B cell (primary cell): ENCODE results near the gene ATG4A. TPM values are rescaled to one million over a fixed set of nuclear protein-coding genes. Genes with fewer than 3 reads are reported as not detected.

Experiments
- ATAC-seq: fragments of 200-7000 bp; cut with Tn5 transposase; one replicate; pipeline ENCODE4 v1.10.0; 2021; ENCODE audit warnings: low read depth, mild to moderate bottlenecking, moderate number of reproducible peaks, moderate library complexity
- CTCF ChIA-PET: fragments of 350-600 bp; sonication (Branson Sonifier 250); formaldehyde crosslinking; loops from one replicate; lab custom pipeline; 2021; ENCODE audit warnings: antibody characterized with exemption, inconsistent platforms; lab: Charles Lee
- POLR2A ChIA-PET: fragments of 350-600 bp; sonication (Branson Sonifier 250); formaldehyde crosslinking; loops from one replicate; lab custom pipeline; 2021; ENCODE audit warnings: antibody characterized with exemption; lab: Charles Lee
- DNase-seq: peaks from one replicate; pipeline ENCODE4 v3.0.0; 2013
- H2AFZ ChIP-seq: 2 replicates; pipeline ENCODE4 v1.6.1; 2012; ENCODE audit warnings: mild to moderate bottlenecking, low read depth, low read length; ENCODE audit not compliant: insufficient read depth, poor library complexity, severe bottlenecking
- H3K27ac ChIP-seq, 2 donors: 1 replicate in 1 of 2; 2 replicates in 1 of 2; pipeline ENCODE4 v1.5.1; 2012 to 2013; ENCODE audit warnings: low read length in 2 of 2, mild to moderate bottlenecking in 2 of 2, moderate library complexity in 1 of 2
- H3K27me3 ChIP-seq, 4 experiments: fragments of 200-600 bp in 1 of 4; sonication (generic) in 1 of 4; replicated peaks in 1 of 4; 1 replicate in 2 of 4; 2 replicates in 2 of 4; pipeline versions ENCODE4 v1.6.1 to v1.7.0; 2013 to 2016; ENCODE audit warnings: low read length in 3 of 4, mild to moderate bottlenecking in 2 of 4, mixed read lengths in 1 of 4, moderate library complexity in 1 of 4; ENCODE audit not compliant: insufficient read depth in 4 of 4, control insufficient read depth in 3 of 4; ENCODE audit errors: control extremely low read depth in 1 of 4
- H3K36me3 ChIP-seq, 2 experiments: replicated peaks in 1 of 2; 1 replicate in 1 of 2; 2 replicates in 1 of 2; pipeline versions ENCODE4 v1.6.1 to v1.7.1; 2013; ENCODE audit warnings: low read length in 1 of 2; ENCODE audit not compliant: insufficient read depth in 2 of 2, control insufficient read depth in 1 of 2; ENCODE audit errors: control extremely low read depth in 1 of 2, extremely low read depth in 1 of 2
- H3K4me1 ChIP-seq, 2 donors: fragments of 200-600 bp in 1 of 2; sonication (generic) in 1 of 2; 1 replicate in 1 of 2; 2 replicates in 1 of 2; pipeline versions ENCODE4 v1.5.1 to v1.6.1; 2013 to 2017; ENCODE audit warnings: low read length in 2 of 2; ENCODE audit not compliant: control insufficient read depth in 2 of 2, insufficient read depth in 2 of 2
- H3K4me2 ChIP-seq: replicated peaks from 2 replicates; pipeline ENCODE3; 2012; ENCODE audit warnings: mild to moderate bottlenecking, low read depth, low read length; ENCODE audit not compliant: poor library complexity, severe bottlenecking
- H3K4me3 ChIP-seq, 5 experiments: fragments of 200-600 bp in 1 of 5; sonication (generic) in 1 of 5; 1 replicate in 3 of 5; 2 replicates in 2 of 5; pipeline versions ENCODE4 v1.5.1 to v1.7.0; 2011 to 2016; ENCODE audit warnings: low read length in 4 of 5, mild to moderate bottlenecking in 4 of 5, low read depth in 2 of 5, control low read depth in 1 of 5, moderate library complexity in 1 of 5; ENCODE audit not compliant: insufficient read depth in 1 of 5; ENCODE audit errors: control extremely low read depth in 1 of 5, extremely low read depth in 1 of 5
- H3K79me2 ChIP-seq: fragments of 200-600 bp; sonication (generic); one replicate; pipeline ENCODE4 v1.6.0; 2016; ENCODE audit warnings: low read length; ENCODE audit not compliant: control insufficient read depth, insufficient read depth
- H3K9ac ChIP-seq: fragments of 200-600 bp; sonication (generic); 2 replicates; pipeline ENCODE4 v1.6.1; 2017; ENCODE audit warnings: mild to moderate bottlenecking, low read length, moderate library complexity
- H3K9me3 ChIP-seq, 3 donors: one replicate each; pipeline versions ENCODE4 v1.6.1 to v1.7.1; 2013; ENCODE audit warnings: low read length in 2 of 3; ENCODE audit not compliant: control insufficient read depth in 2 of 3, insufficient read depth in 1 of 3; ENCODE audit errors: control extremely low read depth in 1 of 3
- H4K20me1 ChIP-seq: 2 replicates; pipeline ENCODE4 v1.6.0; 2012; ENCODE audit warnings: mild to moderate bottlenecking, low read length; ENCODE audit not compliant: insufficient read depth, control insufficient read depth, poor library complexity, severe bottlenecking
- H3K27ac Mint-ChIP-seq: one replicate; pipeline ENCODE4 v1.8.0; 2021; ENCODE audit warnings: mixed read lengths
- H3K27me3 Mint-ChIP-seq: one replicate; pipeline ENCODE4 v1.8.0; 2021; ENCODE audit warnings: mixed read lengths
- H3K4me1 Mint-ChIP-seq: one replicate; pipeline ENCODE4 v1.8.0; 2021; ENCODE audit warnings: mixed read lengths
- H3K4me3 Mint-ChIP-seq: one replicate; pipeline ENCODE4 v1.8.0; 2021; ENCODE audit warnings: mixed read lengths
- H3K9me3 Mint-ChIP-seq: one replicate; pipeline ENCODE4 v1.8.0; 2022; ENCODE audit warnings: mixed read lengths; ENCODE audit not compliant: insufficient read depth
- CTCF ChIP-seq: fragments of 200-600 bp; IDR thresholded peaks from one replicate; pipeline ENCODE4 v1.8.0; 2022; ENCODE audit warnings: antibody characterized with exemption, mild to moderate bottlenecking
- EZH2 ChIP-seq: IDR thresholded peaks from 2 replicates; pipeline ENCODE4 v1.6.1; 2012; ENCODE audit warnings: borderline replicate concordance, low read depth, mild to moderate bottlenecking, moderate library complexity, low read length; ENCODE audit not compliant: insufficient read depth, poor library complexity, severe bottlenecking
- WGBS: methylation state at CpG from one replicate; pipeline ENCODE4 v1.1.5; 2013; ENCODE audit warnings: missing lambda C conversion rate; ENCODE audit not compliant: insufficient coverage; 5-methylcytosine and 5-hydroxymethylcytosine counted together
- intact Hi-C: fragments of 100-400 bp; cut with micrococcal nuclease; formaldehyde crosslinking; loops from one replicate; pipeline ENCODE4 v1.10.0; 2022
- polyA plus RNA-seq: library from polyadenylated mRNA; depleted of rRNA; stranded (reverse); fragments of >200 nt; gene quantifications from 2 replicates; pipeline ENCODE4 v1.2.3, GENCODE V29; 2012
- total RNA-seq, 2 donors: library from RNA; stranded (reverse); fragments of 120-200 nt in 1 of 2; gene quantifications; 1 replicate in 1 of 2; 2 replicates in 1 of 2; pipeline versions ENCODE4 v1.2.3 to v1.2.4, GENCODE V29; 2013 to 2022

Gene ATG4A
- total and polyA plus RNA-seq, 2 donors (not counting 1 experiment from before 2014, with no cell fraction given) = 6.1 to 11.4 TPM

GRCh38 chrX:108173874-108174273 is 82.3 kb downstream of the ATG4A start:
- Histone ChIP-seq H3K36me3 (no peaks in the 10 kb centered on the region), H3K27ac (no peak overlapping the region), H3K4me2 (no peak overlapping the region), H2AFZ (no peak overlapping the region), H3K9ac (no peak overlapping the region), H3K9me3 (no peaks in the 10 kb centered on the region), H4K20me1 (no peaks in the 10 kb centered on the region), H3K79me2 (no peaks in the 10 kb centered on the region), H3K4me1 (no peaks in the 10 kb centered on the region), H3K27me3 (no peaks in the 10 kb centered on the region), H3K4me3 (no peak overlapping the region)
- intact Hi-C loops = no loop called here
- no CpG with 5 or more reads among the region's 3 CpGs for WGBS
- Mint-ChIP-seq H3K9me3 (no peaks in the 10 kb centered on the region), H3K27ac (no peak overlapping the region), H3K4me1 (no peaks in the 10 kb centered on the region), H3K4me3 (no peak overlapping the region), H3K27me3 (no peaks in the 10 kb centered on the region)
- ATAC-seq (no peak), DNase-seq (no peak)
- POLR2A ChIA-PET = no interaction called here
- CTCF ChIA-PET = no interaction called here
- TF ChIP-seq EZH2 (no peak), CTCF (no peak)

GRCh38 chrX:108177351-108178142 is 86.0 kb downstream of the ATG4A start:
- POLR2A ChIA-PET = no interaction called here
- Histone ChIP-seq H3K27me3 (no peaks in the 10 kb centered on the region), H3K27ac (no peak overlapping the region), H3K4me3 (no peak overlapping the region), H3K9ac (no peak overlapping the region), H3K79me2 (no peaks in the 10 kb centered on the region), H3K9me3 (no peaks in the 10 kb centered on the region), H3K4me2 (no peak overlapping the region), H3K4me1 (no peaks in the 10 kb centered on the region), H2AFZ (no peak overlapping the region), H3K36me3 (no peaks in the 10 kb centered on the region), H4K20me1 (no peaks in the 10 kb centered on the region)
- Mint-ChIP-seq H3K27me3 (no peaks in the 10 kb centered on the region), H3K4me3 (no peak overlapping the region), H3K27ac (no peak overlapping the region), H3K9me3 (no peaks in the 10 kb centered on the region), H3K4me1 (no peaks in the 10 kb centered on the region)
- TF ChIP-seq EZH2 (no peak), CTCF (no peak)
- DNase-seq (no peak), ATAC-seq (no peak)
- CTCF ChIA-PET = no interaction called here
- WGBS = 97% methylated on average over 7 of the region's 8 CpGs
- intact Hi-C loops = no loop called here
